Suppressor macrophage treated with lipopolysaccharide for 1 hour (primary cell): ENCODE results near the gene ACSL6.
"Not testable (repeated sequence)": the region's sequence is repeated elsewhere in the genome, so short reads cannot be mapped to it uniquely, and the experiment has no call there.

Experiments used
- DNase-seq, 3 donors: peaks; one replicate each; pipeline ENCODE4 v3.0.0-alpha.2; 2020 to 2022

Gene ACSL6

DNA sequence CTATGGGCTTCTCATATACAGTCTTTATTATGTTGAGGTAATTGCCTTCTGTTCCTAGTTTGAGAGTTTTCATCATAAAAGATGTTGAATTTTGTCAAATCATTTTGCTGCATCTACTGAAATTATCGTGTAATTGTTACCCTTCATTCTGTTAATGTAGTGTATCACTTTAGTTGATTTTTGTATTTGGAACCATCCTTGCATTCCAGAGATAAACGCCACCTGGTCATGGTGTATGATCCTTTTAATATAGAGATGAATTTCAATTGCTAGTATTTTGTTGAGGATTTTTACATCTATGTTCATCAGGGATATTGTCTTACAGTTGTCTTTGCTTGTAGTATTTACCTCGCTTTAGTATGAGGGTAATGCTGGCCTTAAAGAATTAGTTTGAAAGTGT, 85.3 kb downstream of the ACSL6 start:
- DNase-seq, result no peak

DNA sequence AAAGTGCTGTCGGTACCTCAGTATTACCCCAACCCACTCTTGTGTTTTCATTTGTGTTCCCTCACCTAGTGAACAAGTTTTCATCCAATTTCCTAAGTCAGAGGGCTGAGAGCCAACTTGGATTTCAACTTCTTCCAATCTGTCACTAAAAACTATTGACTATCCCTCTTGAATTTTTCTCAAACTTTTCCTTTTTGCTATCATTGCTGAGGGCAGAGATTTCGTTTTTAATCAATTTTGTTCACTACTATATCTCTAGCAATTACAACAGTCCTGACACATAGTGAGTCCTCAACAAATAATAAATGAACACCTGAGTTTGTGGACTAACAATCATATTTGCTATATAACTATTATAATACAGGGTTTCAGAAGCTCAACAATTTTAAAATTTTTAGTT, 95.0 kb downstream of the ACSL6 start:
- DNase-seq, result no peak

DNA sequence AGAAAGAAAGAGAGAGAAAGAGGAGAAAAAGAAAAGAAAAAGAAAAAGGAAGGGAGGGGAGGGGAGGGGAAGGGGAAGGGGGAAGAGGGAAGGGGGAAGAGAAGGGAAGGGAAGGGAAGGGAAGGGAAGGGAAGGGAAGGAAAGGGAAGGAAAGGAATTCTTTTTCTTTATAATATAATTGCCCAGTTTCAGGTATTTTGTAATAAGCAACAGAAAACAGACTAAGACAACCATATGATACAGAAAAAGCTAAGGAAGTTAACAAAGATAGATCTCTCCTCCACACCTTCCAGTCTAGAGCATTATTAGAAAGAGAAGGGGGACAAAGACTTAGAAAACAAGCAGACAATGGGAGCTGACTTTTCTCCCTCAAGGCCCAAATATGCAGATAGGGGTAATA, 97.0 kb downstream of the ACSL6 start:
- no peak for DNase-seq

DNA sequence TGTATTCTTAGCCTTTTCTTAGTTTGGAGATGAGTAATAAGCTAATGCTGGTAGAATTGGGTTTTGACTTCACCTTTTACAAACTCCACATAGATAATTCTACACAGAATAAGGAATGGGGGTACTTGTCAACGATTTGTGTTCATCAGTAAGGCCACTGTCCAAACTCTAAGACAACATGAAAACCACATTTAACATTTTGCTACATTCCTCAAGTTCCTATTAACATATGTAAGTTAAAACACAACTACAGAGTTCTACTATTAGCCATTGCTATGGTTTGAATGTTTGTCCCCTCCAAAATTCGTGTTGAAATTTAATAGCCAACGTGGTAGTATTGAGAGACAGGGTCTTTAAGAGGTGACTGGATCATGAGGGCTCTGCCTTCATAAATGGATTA, 97.9 kb downstream of the ACSL6 start:
- DNase-seq, result no peak

DNA sequence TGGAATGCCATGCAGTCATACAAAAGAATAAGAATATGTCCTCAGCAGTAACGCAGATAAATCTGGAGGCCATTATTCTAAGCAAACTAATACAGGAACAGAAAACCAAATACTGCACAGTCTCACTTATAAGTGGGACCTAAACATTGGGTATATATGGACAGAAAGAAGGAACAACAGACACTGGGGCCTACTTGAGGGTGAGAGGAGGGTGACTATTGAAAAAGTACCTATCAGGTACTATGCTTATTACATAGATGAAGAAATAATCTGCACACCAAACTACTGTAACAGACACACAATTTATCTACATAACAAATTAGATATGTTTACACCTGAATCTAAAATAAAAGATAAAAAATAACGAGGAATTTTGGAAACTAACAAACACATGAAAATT, 104.8 kb downstream of the ACSL6 start:
- no peak for DNase-seq

DNA sequence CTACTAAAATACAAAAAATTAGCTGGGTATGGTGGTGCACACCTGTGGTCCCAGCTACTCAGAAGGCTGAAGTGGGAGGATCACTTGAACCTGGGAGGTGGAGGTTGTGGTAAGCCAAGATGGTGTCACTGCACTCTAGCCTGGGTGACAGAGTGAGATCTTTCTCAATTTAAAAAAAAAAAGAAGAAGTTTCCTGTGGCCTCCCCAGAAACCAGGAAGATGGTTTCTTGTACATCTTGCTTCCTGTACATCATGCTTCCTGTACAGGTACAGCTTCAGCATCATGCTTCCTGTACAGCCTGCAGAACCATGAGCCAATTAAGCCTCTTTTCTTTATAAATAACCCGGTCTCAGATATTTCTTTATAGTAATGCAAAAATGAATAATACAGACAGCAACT, 109.2 kb downstream of the ACSL6 start:
- not testable (repeated sequence) for DNase-seq
